Measurements from ENCODE around the gene TMEM252.

The TMEM252 gene

GRCh38 chr9:68500457-68501381 lies 40.0 kb downstream of the TMEM252 start:
- TF ChIP-seq CTCF (IDR thresholded peaks at IDR 0.05; ENCODE audit: low read depth, low read length) = no peak
- DNase-seq (ENCODE audit: extremely low read depth, low read depth) = no peak

- TF ChIP-seq CTCF (IDR thresholded peaks at IDR 0.05; ENCODE audit: low read depth, low read length) = no peak
Observed at GRCh38 chr9:68498816-68499215, 41.9 kb downstream of the TMEM252 start.

GRCh38 chr9:68497629-68498028 lies 43.1 kb downstream of the TMEM252 start:
- no peak for TF ChIP-seq CTCF (IDR thresholded peaks at IDR 0.05; ENCODE audit: low read depth, low read length)
- no peak for DNase-seq (ENCODE audit: extremely low read depth, low read depth)

More at GRCh38 chr9:68498816-68499215, 41.9 kb downstream of the TMEM252 start:
- DNase-seq (ENCODE audit: extremely low read depth, low read depth) = no peak

GRCh38 chr9:68496356-68496755 lies 44.3 kb downstream of the TMEM252 start:
- no peak for DNase-seq (ENCODE audit: extremely low read depth, low read depth)

GRCh38 chr9:68495247-68495646 lies 45.4 kb downstream of the TMEM252 start:
- DNase-seq (ENCODE audit: extremely low read depth, low read depth) = no peak
- TF ChIP-seq CTCF (IDR thresholded peaks at IDR 0.05; ENCODE audit: low read depth, low read length) = no peak

More at GRCh38 chr9:68496356-68496755, 44.3 kb downstream of the TMEM252 start:
- no peak for TF ChIP-seq CTCF (IDR thresholded peaks at IDR 0.05; ENCODE audit: low read depth, low read length)

- no peak for DNase-seq (ENCODE audit: extremely low read depth, low read depth)
- TF ChIP-seq CTCF (IDR thresholded peaks at IDR 0.05; ENCODE audit: low read depth, low read length) = no peak
Observed at GRCh38 chr9:68493958-68494577, 46.6 kb downstream of the TMEM252 start.

- no peak for DNase-seq (ENCODE audit: extremely low read depth, low read depth)
- no peak for TF ChIP-seq CTCF (IDR thresholded peaks at IDR 0.05; ENCODE audit: low read depth, low read length)
Observed at GRCh38 chr9:68493541-68493940, 47.1 kb downstream of the TMEM252 start.
